ENCODE measurements around the gene TCOF1. TPM values are rescaled to one million over a fixed set of nuclear protein-coding genes. Genes with fewer than 3 reads are reported as not detected.
A peak's percentile ranks its signal among the peaks of the same experiment; 100 is the strongest.

Gene TCOF1
- total RNA-seq, 1 donor from 2014 or later, result 19.0 TPM

DNA sequence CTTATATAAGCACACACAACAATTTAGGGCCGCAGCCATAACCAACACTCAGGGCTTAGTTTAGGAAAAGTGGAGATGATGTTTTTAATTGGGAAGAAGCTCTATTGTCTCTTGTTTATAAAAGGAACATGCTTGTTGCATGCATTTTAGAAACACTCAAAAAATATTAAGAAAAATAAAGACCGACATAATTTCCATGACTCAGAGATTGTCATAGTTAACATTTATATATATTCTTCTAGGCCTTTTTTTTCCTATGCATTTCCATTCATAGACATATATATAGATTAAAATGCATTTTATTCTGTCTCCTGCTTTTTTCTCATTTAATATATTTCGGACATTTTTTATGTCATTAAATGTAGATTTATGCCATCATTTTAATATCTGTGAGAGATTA is 41.2 kb upstream of the TCOF1 start:
- H3K27ac Mint-ChIP-seq (ENCODE audit: unreplicated experiment), result peak overlapping the region; percentile 91

DNA sequence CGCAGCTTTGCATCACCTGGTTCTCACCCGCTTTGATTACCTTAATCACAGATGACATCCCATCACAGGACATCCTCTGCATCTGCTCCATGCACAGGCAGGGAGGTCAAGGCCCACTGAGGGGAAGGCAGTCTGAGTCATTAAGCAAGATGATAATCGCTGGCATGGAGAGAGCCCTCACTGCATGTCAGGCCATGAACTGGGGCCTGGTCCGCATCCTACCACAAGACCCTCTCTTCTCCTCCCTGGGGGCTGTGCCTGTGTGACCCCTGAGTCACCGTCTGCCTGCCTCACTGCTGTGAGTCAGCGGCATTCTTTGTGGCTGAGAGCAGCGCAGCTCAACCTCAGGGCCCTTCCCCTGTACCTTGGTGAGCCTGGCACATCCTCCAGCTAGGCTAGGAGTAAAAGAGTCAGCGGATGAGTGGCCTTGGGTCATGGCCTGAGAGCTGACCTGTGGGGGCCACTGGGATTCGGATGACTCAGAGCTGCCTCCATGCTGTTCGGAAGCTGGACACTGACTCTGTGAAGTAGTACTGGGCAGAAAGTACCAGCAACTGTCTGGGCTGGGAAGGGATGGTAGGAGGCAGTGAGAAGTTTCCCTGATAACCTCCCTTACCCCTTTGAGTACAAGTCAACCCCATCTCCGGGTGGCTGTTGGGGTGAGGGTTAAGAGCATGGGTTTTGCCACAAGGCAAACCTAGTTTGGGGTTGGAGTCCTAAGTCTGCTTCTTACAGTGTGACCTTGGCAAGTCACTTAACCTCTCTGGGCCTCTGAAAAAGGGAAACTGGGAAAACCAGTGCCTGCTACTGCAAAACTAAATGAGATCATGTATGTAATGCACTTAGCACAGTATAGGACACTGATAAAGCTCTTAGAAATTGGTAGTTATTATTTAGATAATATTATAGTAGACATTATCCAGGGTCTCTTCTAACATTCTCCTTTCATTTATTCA is 40.2 kb upstream of the TCOF1 start:
- peaks cover 60% of the 10 kb centered on the region for H3K4me1 Mint-ChIP-seq (ENCODE audit: low read depth)
- peak overlapping the region; percentile 91 for H3K27ac Mint-ChIP-seq (ENCODE audit: unreplicated experiment)
- TF ChIP-seq, protein P1, sequence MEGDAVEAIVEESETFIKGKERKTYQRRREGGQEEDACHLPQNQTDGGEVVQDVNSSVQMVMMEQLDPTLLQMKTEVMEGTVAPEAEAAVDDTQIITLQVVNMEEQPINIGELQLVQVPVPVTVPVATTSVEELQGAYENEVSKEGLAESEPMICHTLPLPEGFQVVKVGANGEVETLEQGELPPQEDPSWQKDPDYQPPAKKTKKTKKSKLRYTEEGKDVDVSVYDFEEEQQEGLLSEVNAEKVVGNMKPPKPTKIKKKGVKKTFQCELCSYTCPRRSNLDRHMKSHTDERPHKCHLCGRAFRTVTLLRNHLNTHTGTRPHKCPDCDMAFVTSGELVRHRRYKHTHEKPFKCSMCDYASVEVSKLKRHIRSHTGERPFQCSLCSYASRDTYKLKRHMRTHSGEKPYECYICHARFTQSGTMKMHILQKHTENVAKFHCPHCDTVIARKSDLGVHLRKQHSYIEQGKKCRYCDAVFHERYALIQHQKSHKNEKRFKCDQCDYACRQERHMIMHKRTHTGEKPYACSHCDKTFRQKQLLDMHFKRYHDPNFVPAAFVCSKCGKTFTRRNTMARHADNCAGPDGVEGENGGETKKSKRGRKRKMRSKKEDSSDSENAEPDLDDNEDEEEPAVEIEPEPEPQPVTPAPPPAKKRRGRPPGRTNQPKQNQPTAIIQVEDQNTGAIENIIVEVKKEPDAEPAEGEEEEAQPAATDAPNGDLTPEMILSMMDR (IDR thresholded peaks at IDR 0.05), result no peak
- H3K27me3 Mint-ChIP-seq (ENCODE audit: low read depth), result no peaks in the 10 kb centered on the region
- DNase-seq (ENCODE audit: low spot score), result peak; percentile 79
- H3K4me3 Mint-ChIP-seq (ENCODE audit: unreplicated experiment), result no peak overlapping the region
- no peaks in the 10 kb centered on the region for H3K9me3 Mint-ChIP-seq (ENCODE audit: low read depth)
- no peaks in the 10 kb centered on the region for H3K36me3 Mint-ChIP-seq (ENCODE audit: low read depth)

More for the DNA sequence above, 41.2 kb upstream of the TCOF1 start:
- H3K27me3 Mint-ChIP-seq (ENCODE audit: low read depth), result no peaks in the 10 kb centered on the region
- H3K9me3 Mint-ChIP-seq (ENCODE audit: low read depth), result no peaks in the 10 kb centered on the region
- no peaks in the 10 kb centered on the region for H3K36me3 Mint-ChIP-seq (ENCODE audit: low read depth)
- no peak for DNase-seq (ENCODE audit: low spot score)
- H3K4me3 Mint-ChIP-seq (ENCODE audit: unreplicated experiment), result no peak overlapping the region
- H3K4me1 Mint-ChIP-seq (ENCODE audit: low read depth), result peaks cover 55% of the 10 kb centered on the region
- TF ChIP-seq, protein P1 (IDR thresholded peaks at IDR 0.05), result no peak

GRCh38 chr5:150318613-150319483 is 38.6 kb upstream of the TCOF1 start:
- peak; percentile 60 for DNase-seq (ENCODE audit: low spot score)
- Mint-ChIP-seq H3K9me3 (ENCODE audit: low read depth) (no peaks in the 10 kb centered on the region), H3K4me1 (ENCODE audit: low read depth) (peaks cover 58% of the 10 kb centered on the region), H3K27me3 (ENCODE audit: low read depth) (no peaks in the 10 kb centered on the region), H3K4me3 (ENCODE audit: unreplicated experiment) (no peak overlapping the region), H3K36me3 (ENCODE audit: low read depth) (no peaks in the 10 kb centered on the region), H3K27ac (ENCODE audit: unreplicated experiment) (peak overlapping the region; percentile 68)
- TF ChIP-seq, protein P1 (IDR thresholded peaks at IDR 0.05), result no peak

DNA sequence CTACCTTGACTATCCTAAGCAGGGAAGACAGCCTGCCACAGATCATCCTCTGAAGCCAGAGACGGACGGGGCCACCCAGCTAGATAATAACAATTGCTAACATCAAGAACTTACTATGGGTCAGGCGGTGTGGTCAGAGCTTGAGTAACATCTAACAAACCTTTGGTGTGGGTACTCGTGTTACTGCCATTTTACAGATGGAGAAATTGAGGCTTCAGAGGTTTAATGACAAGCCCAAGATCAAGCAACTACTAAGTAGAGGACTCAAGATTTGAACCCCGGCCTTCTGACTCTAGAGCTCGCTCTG is 38.1 kb upstream of the TCOF1 start:
- Mint-ChIP-seq H3K4me1 (ENCODE audit: low read depth) (peaks cover 52% of the 10 kb centered on the region), H3K27ac (ENCODE audit: unreplicated experiment) (no peak overlapping the region), H3K27me3 (ENCODE audit: low read depth) (no peaks in the 10 kb centered on the region), H3K9me3 (ENCODE audit: low read depth) (no peaks in the 10 kb centered on the region), H3K36me3 (ENCODE audit: low read depth) (no peaks in the 10 kb centered on the region), H3K4me3 (ENCODE audit: unreplicated experiment) (no peak overlapping the region)
- TF ChIP-seq, protein P1 (IDR thresholded peaks at IDR 0.05), result no peak
- DNase-seq (ENCODE audit: low spot score), result no peak

DNA sequence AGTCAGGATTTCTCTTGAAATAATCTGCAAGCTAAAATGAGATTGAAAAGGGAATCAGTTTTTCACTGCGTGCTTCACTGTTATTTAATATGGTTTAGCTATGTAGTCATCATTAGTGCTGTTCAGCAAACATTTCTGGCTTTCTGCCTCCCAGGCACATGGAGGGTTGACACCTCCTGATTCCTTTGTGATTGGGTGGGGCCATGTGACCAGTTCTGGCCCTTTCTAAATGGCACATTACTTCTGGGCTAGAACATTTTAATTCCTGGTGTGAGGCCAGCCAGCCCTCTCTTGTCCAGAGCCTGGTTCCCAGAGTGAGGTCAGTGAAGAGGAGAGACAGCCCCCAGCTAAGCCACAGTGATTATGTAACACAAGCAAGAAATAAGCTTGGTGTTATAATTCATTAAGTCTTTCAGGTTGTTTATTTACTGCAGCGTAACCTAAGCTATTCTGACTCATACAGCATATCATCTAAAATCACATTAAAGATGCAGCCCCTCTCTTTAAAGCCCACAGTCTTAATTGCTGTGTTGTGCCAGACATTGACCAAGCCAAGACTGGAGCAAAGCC is 37.4 kb upstream of the TCOF1 start:
- no peak for DNase-seq (ENCODE audit: low spot score)
- H3K27ac Mint-ChIP-seq (ENCODE audit: unreplicated experiment), result peak overlapping the region; percentile 63
- no peaks in the 10 kb centered on the region for H3K27me3 Mint-ChIP-seq (ENCODE audit: low read depth)
- H3K9me3 Mint-ChIP-seq (ENCODE audit: low read depth), result no peaks in the 10 kb centered on the region
- TF ChIP-seq, protein P1 (IDR thresholded peaks at IDR 0.05), result no peak
- no peak overlapping the region for H3K4me3 Mint-ChIP-seq (ENCODE audit: unreplicated experiment)
- peaks cover 48% of the 10 kb centered on the region for H3K4me1 Mint-ChIP-seq (ENCODE audit: low read depth)
- no peaks in the 10 kb centered on the region for H3K36me3 Mint-ChIP-seq (ENCODE audit: low read depth)
